Left ventricle myocardium inferior (tissue), 1 donor: Measurements from ENCODE around the gene MRPS14. TPM values are rescaled to one million over a fixed set of nuclear protein-coding genes. Genes with fewer than 3 reads are reported as not detected.

Source experiments
- DNase-seq: peaks from one replicate; pipeline ENCODE4 v3.0.0-alpha.2; 2020
- H3K27ac ChIP-seq: fragments of 200-600 bp; replicated peaks from 2 replicates; pipeline ENCODE4 v1.8.0; 2021
- H3K27me3 ChIP-seq: fragments of 200-600 bp; 2 replicates; pipeline ENCODE4 v1.8.0; 2021; ENCODE audit warnings: low read depth
- H3K36me3 ChIP-seq: fragments of 200-600 bp; 2 replicates; pipeline ENCODE4 v1.8.0; 2021
- H3K4me1 ChIP-seq: fragments of 200-600 bp; 2 replicates; pipeline ENCODE4 v1.8.0; 2021
- H3K4me3 ChIP-seq: fragments of 200-600 bp; 2 replicates; pipeline ENCODE4 v1.8.0; 2021; ENCODE audit warnings: mild to moderate bottlenecking, moderate library complexity
- H3K9me3 ChIP-seq: fragments of 200-600 bp; replicated peaks from 2 replicates; pipeline ENCODE4 v1.8.0; 2021
- intact Hi-C: fragments of 100-400 bp; cut with micrococcal nuclease; formaldehyde crosslinking; loops from one replicate; pipeline ENCODE4 v1.11.0; 2022
- total RNA-seq: library from RNA; stranded (reverse); fragmentation: NEBNext Ultra II Directional; extraction: Animal tissue kit (Norgen Biotek cat#: 25700); gene quantifications from one replicate; pipeline ENCODE4 v1.2.1, GENCODE V29; 2021
- TF ChIP-seq, protein P1 (sequence below): fragments of 200-600 bp; IDR thresholded peaks from 2 replicates; pipeline ENCODE4 v1.8.0; 2021; ENCODE audit warnings: antibody characterized with exemption, mild to moderate bottlenecking, borderline replicate concordance
- donor health status: DM: no; HTN: yes; CAD: no; lungs with severe emphysema.

MRPS14 gene
- total RNA-seq, 1 donor from 2014 or later: 25.4 TPM

DNA sequence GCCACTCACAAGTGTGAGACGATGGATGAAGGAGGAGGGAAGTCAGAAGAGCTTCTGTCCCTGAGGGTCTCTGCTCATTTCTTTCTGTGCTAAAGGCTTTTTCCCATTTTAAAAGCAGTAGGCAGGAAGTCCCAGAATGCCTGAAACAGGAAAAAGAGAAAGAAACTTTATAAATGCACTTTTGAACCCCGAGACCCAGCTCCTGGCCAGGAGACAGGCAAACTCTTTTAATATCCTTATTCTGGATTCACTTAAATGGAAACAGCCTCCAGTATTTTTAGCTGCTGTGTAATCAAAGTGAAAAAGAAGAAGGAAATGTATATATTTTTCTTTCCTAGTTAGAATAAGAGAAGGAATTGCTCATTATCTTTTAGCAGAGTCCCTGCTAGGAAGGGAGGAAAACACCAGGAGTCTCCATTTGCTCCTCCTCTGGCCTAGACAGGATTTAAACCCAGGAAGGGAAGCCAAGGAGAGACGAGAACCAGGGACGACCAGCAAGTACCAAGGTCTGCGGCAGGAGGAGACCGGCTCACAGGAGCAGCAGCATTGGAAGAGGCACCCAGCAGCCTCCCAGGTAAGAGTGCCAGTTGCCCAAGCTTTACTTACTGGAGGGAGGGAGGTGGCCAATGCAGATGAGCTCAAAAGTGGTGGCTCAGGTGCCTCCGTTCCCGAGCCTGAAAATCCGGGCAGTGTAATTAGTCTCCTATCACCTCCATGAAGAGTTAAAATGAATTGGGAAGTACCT is 44.3 kb upstream of the MRPS14 start, which contains the start of gene TNN:
TNN (plus strand) TSS at position 472 of the 745 bp plus-strand sequence. CDS start 9,586 bp downstream, outside the sequence.
- no peak for DNase-seq
- Histone ChIP-seq H3K27me3 (peaks cover 32% of the 10 kb centered on the region), H3K36me3 (no peaks in the 10 kb centered on the region), H3K4me1 (peaks cover 15% of the 10 kb centered on the region), H3K27ac (no peak within 1 kb of the TSS), H3K9me3 (no peaks in the 10 kb centered on the region), H3K4me3 (no peak within 1 kb of the TSS)
- TF ChIP-seq, protein P1, sequence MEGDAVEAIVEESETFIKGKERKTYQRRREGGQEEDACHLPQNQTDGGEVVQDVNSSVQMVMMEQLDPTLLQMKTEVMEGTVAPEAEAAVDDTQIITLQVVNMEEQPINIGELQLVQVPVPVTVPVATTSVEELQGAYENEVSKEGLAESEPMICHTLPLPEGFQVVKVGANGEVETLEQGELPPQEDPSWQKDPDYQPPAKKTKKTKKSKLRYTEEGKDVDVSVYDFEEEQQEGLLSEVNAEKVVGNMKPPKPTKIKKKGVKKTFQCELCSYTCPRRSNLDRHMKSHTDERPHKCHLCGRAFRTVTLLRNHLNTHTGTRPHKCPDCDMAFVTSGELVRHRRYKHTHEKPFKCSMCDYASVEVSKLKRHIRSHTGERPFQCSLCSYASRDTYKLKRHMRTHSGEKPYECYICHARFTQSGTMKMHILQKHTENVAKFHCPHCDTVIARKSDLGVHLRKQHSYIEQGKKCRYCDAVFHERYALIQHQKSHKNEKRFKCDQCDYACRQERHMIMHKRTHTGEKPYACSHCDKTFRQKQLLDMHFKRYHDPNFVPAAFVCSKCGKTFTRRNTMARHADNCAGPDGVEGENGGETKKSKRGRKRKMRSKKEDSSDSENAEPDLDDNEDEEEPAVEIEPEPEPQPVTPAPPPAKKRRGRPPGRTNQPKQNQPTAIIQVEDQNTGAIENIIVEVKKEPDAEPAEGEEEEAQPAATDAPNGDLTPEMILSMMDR: no peak
- intact Hi-C loops: no loop called here

DNA sequence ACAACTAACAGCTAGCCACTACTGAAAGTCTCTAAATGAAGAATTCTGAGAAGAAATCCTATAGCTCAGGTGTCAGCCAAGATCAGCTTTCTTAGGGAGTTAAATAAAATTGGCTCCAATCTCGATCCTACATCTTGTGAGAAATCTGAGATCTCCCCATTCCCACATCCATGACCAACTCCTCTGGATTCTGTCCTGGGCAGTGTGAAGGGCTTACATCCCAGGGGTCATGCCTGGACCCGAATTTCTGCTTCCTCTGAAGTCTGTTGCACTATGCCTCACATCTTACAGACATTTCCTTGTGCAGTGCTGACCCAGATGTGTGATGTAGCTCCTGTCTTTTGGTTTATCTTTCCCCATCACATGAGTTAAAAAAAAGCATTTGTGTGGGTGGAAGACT is 39.6 kb upstream of the MRPS14 start:
- intact Hi-C loops: no loop called here
- H3K9me3 ChIP-seq: no peaks in the 10 kb centered on the region
- TF ChIP-seq, protein P1: no peak

DNA sequence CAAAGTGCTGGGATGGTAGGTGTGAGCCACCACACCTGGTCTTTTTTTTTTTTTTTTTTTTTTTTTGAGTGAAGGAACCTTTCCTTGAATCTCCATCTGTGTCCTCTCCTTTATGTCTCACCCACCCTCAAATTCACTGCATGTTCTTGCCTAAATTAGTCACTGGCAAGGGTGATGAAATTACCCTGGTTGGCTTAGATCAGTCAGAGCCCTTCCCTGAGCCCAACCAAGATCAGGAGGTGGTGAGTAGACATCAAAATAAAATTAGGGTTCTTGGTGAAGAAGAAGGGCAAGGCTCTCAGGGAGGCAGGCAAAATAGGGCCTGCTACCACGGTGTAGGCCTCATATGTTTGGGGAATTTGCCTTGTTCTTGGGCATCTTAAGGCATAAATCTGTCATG is 39.1 kb upstream of the MRPS14 start:
- H3K4me3 ChIP-seq: no peak overlapping the region
- intact Hi-C loops: no loop called here
- H3K27me3 ChIP-seq: no peaks in the 10 kb centered on the region
- no peaks in the 10 kb centered on the region for H3K4me1 ChIP-seq
- TF ChIP-seq, protein P1: no peak
- no peaks in the 10 kb centered on the region for H3K9me3 ChIP-seq
- no peak for DNase-seq
- H3K27ac ChIP-seq: no peak overlapping the region
- H3K36me3 ChIP-seq: no peaks in the 10 kb centered on the region

More for the DNA sequence above, 39.6 kb upstream of the MRPS14 start:
- no peak for DNase-seq
- peaks cover 4% of the 10 kb centered on the region for H3K27me3 ChIP-seq
- no peaks in the 10 kb centered on the region for H3K4me1 ChIP-seq
- no peak overlapping the region for H3K4me3 ChIP-seq
- no peaks in the 10 kb centered on the region for H3K36me3 ChIP-seq
- H3K27ac ChIP-seq: no peak overlapping the region

DNA sequence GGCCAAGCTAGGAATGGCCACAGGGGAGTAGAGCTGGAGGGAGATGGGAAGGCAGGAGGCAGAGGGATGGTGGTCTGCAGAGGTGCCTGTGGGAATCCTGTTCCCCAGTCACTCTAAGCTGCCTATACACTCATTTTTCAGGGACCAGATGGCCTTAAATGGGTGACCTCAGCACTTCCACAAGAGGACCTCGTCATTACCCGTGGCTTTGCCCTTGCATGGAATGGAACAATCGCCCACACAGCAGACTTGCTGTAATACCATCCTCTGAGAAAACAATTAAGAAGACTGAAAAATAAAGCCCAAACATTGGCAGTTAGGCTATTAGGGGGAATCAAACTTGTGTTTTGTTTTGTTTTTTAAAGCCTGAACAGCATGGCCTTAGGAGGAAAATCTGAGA is 31.5 kb upstream of the MRPS14 start:
- H3K36me3 ChIP-seq: no peaks in the 10 kb centered on the region
- no peaks in the 10 kb centered on the region for H3K4me1 ChIP-seq
- intact Hi-C loops: no loop called here
- H3K4me3 ChIP-seq: no peak overlapping the region
- H3K27me3 ChIP-seq: peaks cover 28% of the 10 kb centered on the region
- no peak overlapping the region for H3K27ac ChIP-seq
- TF ChIP-seq, protein P1: no peak
- DNase-seq: no peak
- peaks cover 5% of the 10 kb centered on the region for H3K9me3 ChIP-seq

DNA sequence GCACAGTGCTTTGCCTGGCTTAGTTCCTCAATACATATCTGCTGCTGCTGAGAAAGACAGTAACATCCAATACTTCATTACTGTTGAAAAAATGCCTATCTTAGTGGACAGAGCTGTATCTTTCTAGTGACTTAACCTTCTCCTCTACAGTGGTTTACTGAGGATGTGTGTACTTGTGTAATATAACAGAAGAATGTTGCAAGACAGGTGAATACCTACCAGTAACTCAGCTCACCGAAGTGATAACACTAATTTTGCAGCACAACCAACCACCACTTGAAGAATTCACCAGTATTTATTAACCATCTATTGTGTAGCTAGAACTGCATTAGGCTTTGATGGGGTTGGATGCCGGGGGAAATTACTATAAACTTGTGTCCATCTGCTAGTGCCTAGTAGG is 27.8 kb upstream of the MRPS14 start:
- Histone ChIP-seq H3K27ac (no peak overlapping the region), H3K36me3 (no peaks in the 10 kb centered on the region), H3K27me3 (peaks cover 35% of the 10 kb centered on the region), H3K4me1 (no peaks in the 10 kb centered on the region), H3K9me3 (no peaks in the 10 kb centered on the region), H3K4me3 (no peak overlapping the region)
- TF ChIP-seq, protein P1: no peak
- intact Hi-C loops: no loop called here
- DNase-seq: no peak
